ENCODE data around the gene ZBTB16.

- TF ChIP-seq CTCF (IDR thresholded peaks at IDR 0.05; ENCODE audit: insufficient read depth, low read length) (no peak), REST (IDR thresholded peaks at IDR 0.05; ENCODE audit: insufficient replicate concordance, low read depth) (no peak), SPI1 (IDR thresholded peaks at IDR 0.05; ENCODE audit: borderline replicate concordance, low read depth) (no peak), POLR2AphosphoS5 (IDR thresholded peaks at IDR 0.05; ENCODE audit: low read depth) (no peak), GABPA (IDR thresholded peaks at IDR 0.05; ENCODE audit: low read depth) (no peak)
Measured at GRCh38 chr11:114289779-114290178, 230.3 kb downstream of the ZBTB16 start.

Data from HL-60 (cell line).